DOHH2 (cell line): ENCODE measurements around the gene PNPLA7.

ENCODE experiments used
- EZH2phosphoT487 ChIP-seq: fragments of 200-600 bp; sonication (generic); IDR thresholded peaks from 2 replicates; pipeline ENCODE4 v1.6.1; 2017; ENCODE audit warnings: borderline replicate concordance, mild to moderate bottlenecking, antibody characterized with exemption, low read length, moderate library complexity, mixed read lengths
- TF ChIP-seq, protein P1 (sequence below): fragments of 200-600 bp; sonication (generic); IDR thresholded peaks from one replicate; pipeline ENCODE4 v1.5.1; 2014; ENCODE audit warnings: antibody characterized with exemption, mild to moderate bottlenecking, low read depth, low read length; ENCODE audit not compliant: poor library complexity, severe bottlenecking

DNA sequence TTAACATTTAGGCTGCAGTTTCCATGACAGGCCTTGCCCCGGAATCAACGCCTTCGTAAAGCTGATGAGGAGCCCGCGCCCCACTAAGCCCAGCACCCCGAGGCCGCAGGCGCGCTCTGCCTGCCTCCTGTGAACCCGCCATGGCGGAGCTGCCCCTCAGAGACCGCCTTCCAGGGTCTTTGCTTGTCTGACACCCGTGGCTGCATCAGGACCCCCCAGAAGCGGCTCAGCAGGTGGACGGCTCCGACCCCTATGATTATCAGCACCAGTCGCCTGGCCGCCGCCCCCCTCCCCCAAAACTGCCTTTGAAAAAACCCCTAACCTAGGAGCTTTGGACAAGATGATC lies 29.0 kb upstream of the PNPLA7 start:
- TF ChIP-seq, protein P1, sequence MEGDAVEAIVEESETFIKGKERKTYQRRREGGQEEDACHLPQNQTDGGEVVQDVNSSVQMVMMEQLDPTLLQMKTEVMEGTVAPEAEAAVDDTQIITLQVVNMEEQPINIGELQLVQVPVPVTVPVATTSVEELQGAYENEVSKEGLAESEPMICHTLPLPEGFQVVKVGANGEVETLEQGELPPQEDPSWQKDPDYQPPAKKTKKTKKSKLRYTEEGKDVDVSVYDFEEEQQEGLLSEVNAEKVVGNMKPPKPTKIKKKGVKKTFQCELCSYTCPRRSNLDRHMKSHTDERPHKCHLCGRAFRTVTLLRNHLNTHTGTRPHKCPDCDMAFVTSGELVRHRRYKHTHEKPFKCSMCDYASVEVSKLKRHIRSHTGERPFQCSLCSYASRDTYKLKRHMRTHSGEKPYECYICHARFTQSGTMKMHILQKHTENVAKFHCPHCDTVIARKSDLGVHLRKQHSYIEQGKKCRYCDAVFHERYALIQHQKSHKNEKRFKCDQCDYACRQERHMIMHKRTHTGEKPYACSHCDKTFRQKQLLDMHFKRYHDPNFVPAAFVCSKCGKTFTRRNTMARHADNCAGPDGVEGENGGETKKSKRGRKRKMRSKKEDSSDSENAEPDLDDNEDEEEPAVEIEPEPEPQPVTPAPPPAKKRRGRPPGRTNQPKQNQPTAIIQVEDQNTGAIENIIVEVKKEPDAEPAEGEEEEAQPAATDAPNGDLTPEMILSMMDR, result no peak
- no peak for TF ChIP-seq EZH2phosphoT487
